HG02678 (cell line): ENCODE measurements around the gene SNAI3.
"Not testable (repeated sequence)": the region's sequence is repeated elsewhere in the genome, so short reads cannot be mapped to it uniquely, and the experiment has no call there.

Experiments
- ATAC-seq: cut with Tn5 transposase; IDR thresholded peaks from one replicate; pipeline ENCODE4 v1.9.1; 2021; ENCODE audit warnings: mild to moderate bottlenecking, moderate library complexity; ENCODE audit not compliant: unreplicated experiment

SNAI3 gene

GRCh38 chr16:88671806-88672205, 14.5 kb downstream of the SNAI3 start:
- no peak for ATAC-seq

DNA sequence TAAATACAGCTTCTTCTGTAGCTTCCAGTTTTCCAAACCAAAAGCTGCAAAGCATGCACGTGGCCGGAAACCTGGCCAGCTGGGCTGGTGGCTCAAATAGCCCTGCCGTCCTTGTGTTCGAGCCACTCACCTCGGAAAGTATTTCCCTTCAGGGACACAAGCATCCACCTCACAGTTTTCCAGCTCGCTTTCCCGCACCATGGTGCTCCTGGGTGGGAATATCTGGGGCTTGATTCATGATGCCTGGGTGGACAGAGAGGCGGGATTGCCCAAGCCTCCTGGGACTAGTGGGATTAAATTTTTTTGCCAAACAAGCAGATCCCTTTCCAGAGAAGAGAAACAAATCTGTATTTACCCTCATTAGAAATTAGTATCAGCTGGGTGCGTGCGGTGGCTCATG, 16.3 kb downstream of the SNAI3 start:
- ATAC-seq = no peak

GRCh38 chr16:88669493-88669892, 16.8 kb downstream of the SNAI3 start:
- ATAC-seq = not testable (repeated sequence)

DNA sequence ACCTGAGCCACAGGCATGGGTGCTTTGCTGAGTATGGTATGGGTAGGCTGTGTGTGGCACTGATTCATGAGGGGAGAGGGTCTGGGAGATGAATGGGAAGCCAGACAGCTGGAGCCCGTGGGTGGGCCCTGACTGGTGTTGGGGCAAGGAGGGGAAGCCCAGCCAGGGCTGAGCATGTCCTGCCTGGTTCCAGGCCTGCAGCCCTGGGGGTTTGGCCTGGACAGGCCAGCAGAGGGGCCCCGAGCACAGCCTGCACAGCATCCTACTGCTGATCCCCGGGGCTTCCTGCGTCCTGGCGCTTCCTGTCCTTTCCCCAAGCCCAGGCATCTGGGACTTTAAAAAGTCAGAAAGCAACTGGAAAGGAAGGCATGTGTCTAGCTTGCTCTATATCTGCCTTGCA, 18.8 kb downstream of the SNAI3 start:
- no peak for ATAC-seq

- ATAC-seq = no peak
Observed at GRCh38 chr16:88665570-88665969, 20.7 kb downstream of the SNAI3 start.

DNA sequence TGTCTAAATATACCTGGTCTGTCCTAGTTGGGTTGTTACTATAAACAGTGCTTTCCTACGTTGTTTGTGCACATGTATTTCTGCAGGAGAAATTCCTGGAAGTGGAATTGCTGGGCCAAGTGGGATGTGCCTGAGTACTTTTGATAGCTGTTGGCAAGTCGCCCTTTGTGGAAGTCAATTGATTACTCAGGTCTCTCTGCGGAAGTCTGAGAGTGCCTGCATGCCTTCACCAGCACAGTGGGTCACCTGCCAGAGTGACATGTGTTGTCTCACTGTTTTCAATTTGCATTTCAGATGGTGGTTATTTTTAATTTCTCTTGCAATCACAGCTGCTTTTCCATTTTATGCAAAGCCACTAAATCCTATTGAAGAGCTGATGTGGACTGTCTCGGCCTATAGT, 21.2 kb downstream of the SNAI3 start:
- no peak for ATAC-seq

GRCh38 chr16:88662843-88663606, 23.3 kb downstream of the SNAI3 start, which contains the start of gene MVD:
Gene MVD (minus strand): TSS chr16:88663091. CDS start chr16:88663080, 11 bp downstream.
- ATAC-seq = peak; percentile 97

DNA sequence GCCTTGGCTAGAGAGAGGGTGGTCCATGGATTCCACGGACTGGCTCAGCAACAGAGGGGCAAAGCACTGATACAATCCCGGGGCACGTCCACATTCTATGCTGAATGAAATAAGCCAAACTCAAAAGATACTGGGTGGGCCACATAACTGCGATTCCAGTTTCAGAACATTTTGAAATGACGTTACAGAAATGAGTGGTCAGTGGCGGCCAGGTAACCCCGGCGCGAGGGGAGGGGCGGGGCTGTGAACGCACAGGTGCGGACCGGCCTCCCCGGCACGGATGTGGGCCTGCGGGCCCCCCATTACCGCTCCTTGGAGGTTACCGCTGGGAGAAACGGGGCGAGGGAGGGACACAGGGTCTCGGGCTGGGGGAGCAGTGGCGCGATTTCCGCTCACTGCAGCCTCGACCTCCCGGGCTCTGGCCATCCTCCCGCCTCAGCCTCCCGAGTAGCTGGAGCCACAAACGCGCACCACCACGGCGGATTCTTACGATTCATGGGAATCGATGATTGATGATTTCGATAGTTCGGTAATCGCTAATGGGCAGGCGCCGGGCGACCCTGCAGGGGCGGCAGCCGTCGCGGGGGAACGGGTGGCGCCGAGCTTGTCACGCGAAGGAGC, 24.0 kb downstream of the SNAI3 start:
- ATAC-seq = no peak

GRCh38 chr16:88661468-88661867, 24.8 kb downstream of the SNAI3 start:
- no peak for ATAC-seq

DNA sequence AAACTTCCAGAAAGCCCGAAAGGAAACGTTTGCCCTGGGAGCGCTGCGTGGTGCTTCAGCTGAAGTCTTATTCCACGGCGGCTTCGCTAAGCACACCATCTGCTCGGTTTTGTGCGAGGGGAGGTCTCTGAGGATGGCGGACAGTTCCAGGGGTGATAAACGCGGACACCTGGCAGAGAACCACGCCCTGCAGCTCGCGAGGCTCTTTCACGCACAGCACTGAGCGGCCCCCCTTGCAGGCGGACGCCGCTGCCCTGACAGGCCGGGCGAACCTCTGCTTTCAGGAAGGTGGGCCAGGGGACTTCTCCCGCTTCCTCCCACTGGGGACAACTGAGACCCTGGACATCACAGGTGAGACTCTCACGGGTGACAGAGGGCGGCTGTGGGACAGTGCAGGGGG, 27.1 kb downstream of the SNAI3 start:
- no peak for ATAC-seq

DNA sequence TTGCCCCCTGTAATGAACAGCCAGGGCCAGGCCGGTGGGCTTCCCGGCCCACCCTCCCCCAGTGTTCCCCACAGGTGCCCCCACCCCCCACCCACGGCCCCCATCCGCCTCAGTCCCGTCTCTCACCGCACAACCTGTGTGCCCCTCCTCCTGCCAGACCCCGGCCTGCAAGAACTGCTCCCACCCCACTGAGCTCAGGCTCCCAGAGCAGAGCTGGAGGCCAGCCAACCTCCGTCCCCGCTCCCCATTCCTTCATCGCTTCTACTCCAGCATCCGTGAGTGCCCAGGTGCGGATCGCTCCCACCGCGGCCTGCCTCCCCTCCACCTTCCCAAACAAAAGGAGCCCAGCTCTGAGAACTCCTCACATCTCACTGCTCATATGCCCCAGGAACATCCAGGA, 27.6 kb downstream of the SNAI3 start:
- ATAC-seq = no peak

- no peak for ATAC-seq
Observed at GRCh38 chr16:88657371-88657770, 28.9 kb downstream of the SNAI3 start.

DNA sequence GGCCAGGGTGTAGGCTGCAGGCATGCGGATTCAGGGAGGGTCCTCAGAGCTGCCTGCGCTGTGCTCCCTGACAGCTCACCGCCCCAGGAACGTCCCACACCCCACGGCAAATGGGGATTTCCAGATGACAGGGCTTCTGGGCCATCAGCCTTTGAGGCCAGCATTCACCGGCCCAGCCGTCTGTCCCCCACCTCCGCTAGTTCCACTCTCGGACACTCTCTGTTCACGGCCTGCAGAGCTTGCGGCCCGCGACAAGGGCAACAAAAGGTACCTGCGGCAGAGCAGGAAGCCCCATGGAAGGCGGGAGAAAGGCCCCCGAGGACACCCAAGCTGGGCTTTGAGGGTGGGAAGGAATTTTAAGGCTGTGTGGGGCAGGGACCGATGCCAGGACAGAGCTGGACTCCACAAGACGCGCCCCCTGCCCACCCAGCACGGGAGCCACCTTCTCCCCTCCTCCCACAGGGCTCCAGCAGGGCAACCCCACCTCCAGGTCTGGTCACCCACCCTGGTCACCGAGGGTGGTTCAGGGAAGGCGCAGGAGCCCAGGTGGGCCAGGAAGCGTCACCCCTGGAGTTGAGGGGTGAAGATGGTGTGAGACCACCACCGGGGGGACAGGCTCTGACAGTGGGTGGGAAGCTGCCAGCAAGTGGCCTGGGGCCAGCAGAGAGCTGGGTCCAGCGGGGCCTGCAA, 29.9 kb downstream of the SNAI3 start:
- ATAC-seq = no peak

DNA sequence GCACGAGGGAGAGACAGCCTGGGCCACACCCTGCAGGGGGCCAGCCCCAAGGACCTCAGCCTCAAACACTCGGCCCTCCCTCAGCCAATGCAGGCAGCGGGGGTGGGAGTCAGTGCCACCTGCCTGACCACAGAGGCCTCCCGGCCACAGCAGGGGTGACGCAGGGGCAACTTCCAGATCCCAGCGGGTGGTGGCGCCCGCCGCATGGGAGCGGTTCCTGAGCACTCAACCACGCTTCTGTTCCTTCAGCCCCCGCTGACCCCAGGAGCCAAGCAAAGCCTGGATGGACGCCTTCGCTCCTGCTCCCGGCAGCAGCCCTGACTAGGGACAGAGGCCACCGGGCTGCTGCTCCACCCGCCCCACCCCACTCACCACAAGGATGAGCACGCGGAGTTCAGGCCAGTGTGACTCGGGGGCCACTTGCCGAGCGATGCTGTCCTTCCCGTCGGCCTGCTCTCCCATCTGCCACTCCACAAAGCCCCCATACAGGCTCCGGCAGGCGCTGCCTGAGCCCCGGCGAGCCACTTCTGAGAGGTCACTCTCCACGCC, 30.5 kb downstream of the SNAI3 start:
- ATAC-seq = no peak

GRCh38 chr16:88655053-88655732, 31.1 kb downstream of the SNAI3 start:
- no peak for ATAC-seq

DNA sequence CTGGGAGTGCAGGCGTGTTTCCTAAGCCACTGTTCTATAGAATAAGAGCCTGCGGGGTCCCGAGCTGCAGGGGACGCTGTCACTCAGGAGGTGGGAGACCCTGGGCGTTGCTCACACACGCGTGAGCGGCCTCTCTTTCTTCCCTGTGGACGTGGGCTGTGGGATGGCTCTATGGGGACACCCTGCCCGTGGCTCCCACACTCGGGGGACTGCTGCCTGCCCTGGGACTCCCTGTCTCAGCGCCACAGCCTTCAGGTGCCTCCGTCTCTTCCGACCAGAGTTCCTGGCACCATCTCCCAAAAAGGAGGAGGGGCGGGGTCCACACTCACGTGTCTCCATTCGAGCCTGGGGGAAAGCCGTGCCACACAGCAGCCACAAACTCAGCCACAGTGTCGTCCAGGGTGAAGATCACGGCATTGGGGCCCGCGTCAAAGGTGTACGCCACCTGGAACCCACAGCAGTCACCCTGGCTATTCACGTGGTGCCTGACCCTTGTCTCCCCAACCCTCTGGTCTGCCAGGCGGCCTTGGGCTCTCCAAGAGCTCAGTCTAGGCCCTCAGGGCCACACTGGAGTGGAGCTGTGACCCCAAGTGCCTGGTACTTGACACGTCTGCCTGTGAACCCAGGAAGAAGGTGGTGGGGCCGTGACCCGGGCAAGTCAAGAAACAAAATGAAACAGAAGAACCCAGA, 31.8 kb downstream of the SNAI3 start:
- ATAC-seq = no peak

- no peak for ATAC-seq
Observed at GRCh38 chr16:88653596-88654362, 32.5 kb downstream of the SNAI3 start.

GRCh38 chr16:88653101-88653500, 33.2 kb downstream of the SNAI3 start:
- no peak for ATAC-seq

GRCh38 chr16:88652762-88653063, 33.6 kb downstream of the SNAI3 start:
- no peak for ATAC-seq
